GM21529 (cell line): ENCODE results near the gene EIF5.

Experiments used
- ATAC-seq: cut with Tn5 transposase; IDR thresholded peaks from one replicate; pipeline ENCODE4 v1.9.1; 2021; ENCODE audit not compliant: unreplicated experiment

The EIF5 gene

GRCh38 chr14:103392106-103392505, 58.1 kb downstream of the EIF5 start:
- no peak for ATAC-seq

- no peak for ATAC-seq
These were observed 58.5 kb downstream of the EIF5 start for GRCh38 chr14:103392572-103392971.

- ATAC-seq, result no peak
These were observed 59.0 kb downstream of the EIF5 start for GRCh38 chr14:103393070-103393469.

- ATAC-seq, result no peak
These were observed 59.9 kb downstream of the EIF5 start for GRCh38 chr14:103393676-103394626.
